Tibial artery (tissue), 4 donors: ENCODE measurements around the gene SLC25A21.

Experiments
- DNase-seq, 2 donors: peaks; one replicate each; pipeline ENCODE4 v3.0.0-alpha.2; 2019
- H3K27ac ChIP-seq, 2 donors: fragments of 200-600 bp; sonication (generic) in 1 of 2; 1 replicate in 1 of 2; 2 replicates in 1 of 2; pipeline ENCODE4 v1.5.1; 2018 to 2019; ENCODE audit warnings: mild to moderate bottlenecking in 1 of 2
- H3K27me3 ChIP-seq, 2 donors: fragments of 200-600 bp; sonication (generic) in 1 of 2; one replicate each; pipeline versions ENCODE4 v1.5.1 to v1.6.0; 2016 to 2019
- H3K36me3 ChIP-seq, 3 donors: fragments of 200-600 bp; sonication (generic) in 2 of 3; one replicate each; pipeline ENCODE4 v1.5.1; 2016 to 2019; ENCODE audit warnings: mild to moderate bottlenecking in 2 of 3
- H3K4me1 ChIP-seq, 4 donors: fragments of 200-600 bp; sonication (generic) in 2 of 4; 1 replicate in 3 of 4; 2 replicates in 1 of 4; pipeline ENCODE4 v1.5.1; 2016 to 2019
- H3K4me3 ChIP-seq, 2 donors: fragments of 200-600 bp; sonication (generic) in 1 of 2; 1 replicate in 1 of 2; 2 replicates in 1 of 2; pipeline ENCODE4 v1.5.1; 2018 to 2019; ENCODE audit warnings: mild to moderate bottlenecking in 2 of 2
- H3K9me3 ChIP-seq, 3 donors: fragments of 200-600 bp; sonication (generic) in 1 of 3; one replicate each; pipeline ENCODE4 v1.5.1; 2016 to 2019
- CTCF ChIP-seq, 2 experiments: fragments of 200-600 bp in 1 of 2; fragments of 450-650 bp in 1 of 2; IDR thresholded peaks; one replicate each; pipeline ENCODE4 v1.5.1; 2017 to 2019; ENCODE audit warnings: antibody characterized with exemption in 2 of 2, mild to moderate bottlenecking in 1 of 2, moderate library complexity in 1 of 2
- intact Hi-C: fragments of 100-400 bp; cut with DNase I; formaldehyde crosslinking; loops from one replicate; pipeline ENCODE4 v1.15.0; 2023; ENCODE audit warnings: low total_unique reads

Gene SLC25A21

GRCh38 chr14:37021390-37021789 is 151.0 kb downstream of the SLC25A21 start:
- H3K27me3 ChIP-seq: no peaks in the 10 kb centered on the region
- no peaks in the 10 kb centered on the region for H3K36me3 ChIP-seq
- no peak for TF ChIP-seq CTCF (IDR thresholded peaks at IDR 0.05)
- H3K9me3 ChIP-seq: no peaks in the 10 kb centered on the region
- intact Hi-C loops: no loop called here
- H3K27ac ChIP-seq: no peak overlapping the region
- no peak for DNase-seq
- peaks cover 0 to 14% (median 5%) of the 10 kb centered on the region in 4 donors for H3K4me1 ChIP-seq
- H3K4me3 ChIP-seq: no peak overlapping the region

- Histone ChIP-seq H3K36me3 (no peaks in the 10 kb centered on the region), H3K27ac (no peak overlapping the region), H3K9me3 (no peaks in the 10 kb centered on the region), H3K27me3 (no peaks in the 10 kb centered on the region), H3K4me3 (no peak overlapping the region), H3K4me1 (peaks cover 0 to 2% (median 0%) of the 10 kb centered on the region in 4 donors)
- TF ChIP-seq CTCF (IDR thresholded peaks at IDR 0.05): no peak
- no peak for DNase-seq
- intact Hi-C loops: no loop called here
Observed at GRCh38 chr14:37019488-37019887, 152.9 kb downstream of the SLC25A21 start.

- Histone ChIP-seq H3K27ac (no peak overlapping the region), H3K4me1 (no peaks in the 10 kb centered on the region), H3K4me3 (no peak overlapping the region), H3K9me3 (no peaks in the 10 kb centered on the region), H3K27me3 (no peaks in the 10 kb centered on the region), H3K36me3 (no peaks in the 10 kb centered on the region)
- no peak for TF ChIP-seq CTCF (IDR thresholded peaks at IDR 0.05)
- intact Hi-C loops: no loop called here
- no peak for DNase-seq
Observed at GRCh38 chr14:37018571-37019240, 153.7 kb downstream of the SLC25A21 start.

DNA sequence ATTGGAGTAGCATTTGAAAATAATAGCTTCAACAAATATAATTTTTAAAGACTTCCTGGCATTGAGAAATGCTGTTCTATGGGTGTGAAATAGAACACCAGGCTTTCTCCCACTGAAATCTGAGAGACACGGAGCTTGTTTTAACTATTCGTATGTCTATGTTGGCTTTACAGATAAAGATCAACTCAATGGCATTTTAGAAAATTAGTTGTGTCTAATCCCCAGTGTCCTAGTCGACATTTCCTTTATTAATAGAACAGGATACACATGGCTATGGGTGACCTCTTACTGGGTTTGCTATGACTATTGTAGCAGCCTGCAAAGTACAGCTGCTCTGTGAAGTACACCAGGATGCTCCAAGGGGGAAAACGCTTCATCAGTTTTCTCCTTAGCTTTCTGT is 159.3 kb downstream of the SLC25A21 start:
- Histone ChIP-seq H3K36me3 (no peaks in the 10 kb centered on the region), H3K9me3 (no peaks in the 10 kb centered on the region), H3K4me1 (no peaks in the 10 kb centered on the region), H3K27ac (no peak overlapping the region), H3K4me3 (no peak overlapping the region), H3K27me3 (no peaks in the 10 kb centered on the region)
- DNase-seq: no peak
- intact Hi-C loops: no loop called here
- no peak for TF ChIP-seq CTCF (IDR thresholded peaks at IDR 0.05)

GRCh38 chr14:36998686-36999085 is 173.7 kb downstream of the SLC25A21 start:
- DNase-seq: no peak
- H3K27ac ChIP-seq: no peak overlapping the region
- no peak for TF ChIP-seq CTCF (IDR thresholded peaks at IDR 0.05)
- no peaks in the 10 kb centered on the region for H3K27me3 ChIP-seq
- intact Hi-C loops: no loop called here
- H3K4me1 ChIP-seq: peaks cover 0 to 21% (median 5%) of the 10 kb centered on the region in 4 donors
- no peak overlapping the region for H3K4me3 ChIP-seq
- no peaks in the 10 kb centered on the region for H3K9me3 ChIP-seq
- no peaks in the 10 kb centered on the region for H3K36me3 ChIP-seq

- Histone ChIP-seq H3K9me3 (no peaks in the 10 kb centered on the region), H3K27ac (no peak overlapping the region), H3K4me1 (peaks cover 0 to 21% (median 5%) of the 10 kb centered on the region in 4 donors), H3K36me3 (no peaks in the 10 kb centered on the region), H3K27me3 (no peaks in the 10 kb centered on the region), H3K4me3 (no peak overlapping the region)
- intact Hi-C loops: no loop called here
- TF ChIP-seq CTCF (IDR thresholded peaks at IDR 0.05): no peak
- DNase-seq: no peak
Observed at GRCh38 chr14:36997843-36998242, 174.6 kb downstream of the SLC25A21 start.
